ENCODE results near the gene COG7.

Gene COG7

DNA sequence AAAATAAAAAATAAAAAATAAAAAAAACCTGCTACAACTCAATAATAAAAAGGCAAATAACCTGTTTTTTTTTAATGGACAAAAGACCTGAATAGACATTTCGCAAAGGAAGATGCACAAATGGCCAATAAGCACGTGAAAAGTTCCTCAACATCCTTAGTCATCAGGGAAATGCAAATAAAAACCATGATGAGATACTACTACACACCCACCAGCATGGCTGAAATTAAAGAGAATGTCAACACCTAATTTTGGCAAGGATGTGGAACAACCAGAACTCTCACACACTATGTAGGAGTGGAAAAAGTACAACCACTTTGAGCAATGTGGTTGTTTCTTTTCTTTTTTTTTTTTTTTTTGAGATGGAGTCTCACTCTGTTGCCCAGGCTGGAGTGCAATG is 24.6 kb downstream of the COG7 start:
- no peak for FAIRE-seq
- DNase-seq (ENCODE audit: insufficient read length, low spot score), result no peak
- TF ChIP-seq CTCF (IDR thresholded peaks at IDR 0.05; ENCODE audit: insufficient read depth, missing control alignments), result no peak

DNA sequence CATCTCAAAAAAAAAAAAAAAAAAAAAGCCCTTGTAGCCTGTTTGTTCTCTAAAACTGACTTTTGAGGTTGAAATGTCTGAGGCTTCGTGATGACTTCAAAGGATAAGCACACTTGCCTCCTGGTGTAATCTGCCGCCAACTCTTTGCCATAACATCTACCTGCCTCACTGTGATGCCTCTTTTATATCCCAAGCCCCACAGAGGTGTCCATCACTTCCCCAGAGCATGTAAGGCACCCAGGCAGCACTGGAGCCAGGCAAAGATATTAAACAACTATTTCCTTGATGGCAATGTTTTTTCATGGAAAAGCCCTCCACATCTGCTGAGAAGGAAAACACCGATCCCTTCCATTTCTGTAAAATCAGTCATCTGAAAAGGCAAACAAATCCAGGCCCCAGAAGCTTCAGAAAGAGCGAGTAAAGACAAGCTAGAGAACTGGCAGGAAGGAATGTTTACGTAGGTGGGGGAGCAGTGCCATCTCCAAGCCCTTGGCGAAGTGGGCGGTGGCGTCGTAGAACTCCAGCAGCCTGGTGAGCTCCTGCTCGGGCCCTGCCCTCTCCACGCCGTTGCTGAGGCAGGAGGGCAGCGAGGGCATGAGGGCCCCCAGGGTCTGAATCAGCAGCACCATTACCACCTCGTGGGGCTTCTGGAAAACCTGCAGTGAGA is 28.6 kb downstream of the COG7 start:
- no peak for FAIRE-seq
- no peak for TF ChIP-seq CTCF (IDR thresholded peaks at IDR 0.05; ENCODE audit: insufficient read depth, missing control alignments)
- no peak for DNase-seq (ENCODE audit: insufficient read length, low spot score)

- DNase-seq (ENCODE audit: insufficient read length, low spot score) (no peak), FAIRE-seq (no peak)
- no peak for TF ChIP-seq CTCF (IDR thresholded peaks at IDR 0.05; ENCODE audit: insufficient read depth, missing control alignments)
Observed at GRCh38 chr16:23423496-23424049, 29.4 kb downstream of the COG7 start.

DNA sequence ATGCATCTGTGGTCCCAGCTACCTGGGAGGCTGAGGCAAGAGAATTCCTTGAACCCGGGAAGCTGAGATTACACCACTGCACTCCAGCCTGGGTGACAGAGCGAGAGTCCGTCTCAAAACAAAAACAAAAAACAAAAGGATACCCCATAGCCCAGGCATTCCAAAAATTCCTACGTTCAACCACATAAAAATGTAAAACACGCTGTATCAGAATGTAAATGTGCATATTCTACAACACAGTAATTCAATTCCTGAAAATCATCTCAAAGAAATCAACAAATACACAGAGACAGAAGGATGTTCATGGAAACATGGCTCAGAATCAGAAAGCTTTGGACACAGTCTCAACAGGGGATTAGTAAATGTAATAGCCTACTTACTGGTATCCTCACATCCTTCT is 33.0 kb downstream of the COG7 start:
- no peak for TF ChIP-seq CTCF (IDR thresholded peaks at IDR 0.05; ENCODE audit: insufficient read depth, missing control alignments)
- no peak for FAIRE-seq

GRCh38 chr16:23416816-23417215 is 36.2 kb downstream of the COG7 start:
- DNase-seq (ENCODE audit: insufficient read length, low spot score), result no peak
- no peak for FAIRE-seq
- TF ChIP-seq CTCF (IDR thresholded peaks at IDR 0.05; ENCODE audit: insufficient read depth, missing control alignments), result no peak

More for the DNA sequence above, 33.0 kb downstream of the COG7 start:
- DNase-seq (ENCODE audit: insufficient read length, low spot score), result no peak

DNA sequence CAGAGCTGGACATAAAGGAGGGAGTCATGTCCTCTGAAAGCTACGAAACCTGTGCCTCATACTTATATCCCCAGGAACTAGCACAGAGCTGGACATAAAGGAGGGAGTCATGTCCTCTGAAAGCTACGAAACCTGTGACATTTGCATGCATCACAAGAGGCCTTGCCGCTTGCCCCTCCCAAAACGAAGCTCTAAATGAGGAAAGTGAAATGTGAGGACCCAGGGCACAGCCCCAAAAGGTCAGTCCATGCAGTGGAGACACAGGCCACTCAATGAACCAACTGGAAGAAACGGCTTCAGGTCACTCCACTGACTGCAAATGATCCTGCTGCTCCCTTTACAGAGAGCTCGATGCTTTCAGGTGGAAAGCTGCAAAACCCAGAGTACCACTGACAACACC is 38.3 kb downstream of the COG7 start:
- FAIRE-seq, result no peak
- TF ChIP-seq CTCF (IDR thresholded peaks at IDR 0.05; ENCODE audit: insufficient read depth, missing control alignments), result no peak
- no peak for DNase-seq (ENCODE audit: insufficient read length, low spot score)

DNA sequence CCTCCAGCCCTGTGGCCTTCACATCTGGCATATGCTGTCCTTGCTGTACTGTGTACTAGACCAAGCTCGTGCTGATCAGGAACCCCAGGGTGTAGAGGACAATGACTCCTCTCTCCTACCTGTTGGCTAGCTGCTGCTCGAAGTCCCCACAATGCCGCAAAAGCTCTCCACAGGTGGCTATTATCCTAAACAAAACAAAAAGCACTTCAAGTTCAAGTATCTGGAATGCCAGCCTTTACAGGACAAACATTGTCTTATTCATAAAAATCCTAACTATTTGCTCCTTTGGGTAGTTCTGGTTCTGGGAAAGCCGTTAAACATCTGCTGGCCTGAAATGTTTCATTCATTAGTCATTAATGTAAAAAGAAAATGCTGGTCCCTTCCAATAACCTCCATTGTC is 42.8 kb downstream of the COG7 start:
- DNase-seq (ENCODE audit: insufficient read length, low spot score), result no peak
- TF ChIP-seq CTCF (IDR thresholded peaks at IDR 0.05; ENCODE audit: insufficient read depth, missing control alignments), result no peak
- FAIRE-seq, result no peak

Measured in D721Med (cell line).